HG02763 (cell line): ENCODE measurements around the gene ZDHHC16.
"Not testable (repeated sequence)": the region's sequence is repeated elsewhere in the genome, so short reads cannot be mapped to it uniquely, and the experiment has no call there.

Experiments
- ATAC-seq: cut with Tn5 transposase; IDR thresholded peaks from one replicate; pipeline ENCODE4 v1.9.1; 2021; ENCODE audit warnings: mild to moderate bottlenecking, moderate library complexity; ENCODE audit not compliant: unreplicated experiment

The ZDHHC16 gene

DNA sequence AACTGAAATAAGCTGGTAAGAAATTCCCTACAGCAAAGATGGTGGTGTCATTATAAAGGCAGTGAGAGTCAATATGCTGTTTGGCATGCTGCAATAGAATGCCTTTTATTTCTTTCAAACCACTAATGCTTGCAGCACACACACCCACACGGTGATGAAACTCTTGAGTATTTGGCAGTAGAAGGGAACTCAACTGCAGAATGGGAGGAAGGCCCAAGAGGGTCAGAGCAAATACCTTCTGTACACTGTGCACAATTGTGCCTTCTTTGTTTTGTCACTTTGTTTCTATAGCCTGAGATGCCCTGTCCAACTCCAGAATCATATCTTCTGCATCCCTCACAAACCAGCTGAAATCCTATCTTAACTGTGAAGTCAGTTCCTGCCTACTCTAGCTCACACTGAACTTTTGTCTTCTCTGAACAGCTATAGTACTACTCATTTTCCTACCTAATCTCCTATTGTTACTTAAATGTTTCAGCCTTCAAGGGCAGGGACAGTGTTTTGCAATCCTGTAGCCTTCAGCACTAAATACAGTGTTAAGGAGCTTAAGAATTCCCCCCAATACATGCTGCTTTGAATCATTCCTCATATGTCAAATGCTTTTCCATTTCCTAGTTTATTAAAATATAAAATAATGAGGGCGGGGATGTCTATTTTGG, 30.1 kb downstream of the ZDHHC16 start:
- ATAC-seq: no peak

DNA sequence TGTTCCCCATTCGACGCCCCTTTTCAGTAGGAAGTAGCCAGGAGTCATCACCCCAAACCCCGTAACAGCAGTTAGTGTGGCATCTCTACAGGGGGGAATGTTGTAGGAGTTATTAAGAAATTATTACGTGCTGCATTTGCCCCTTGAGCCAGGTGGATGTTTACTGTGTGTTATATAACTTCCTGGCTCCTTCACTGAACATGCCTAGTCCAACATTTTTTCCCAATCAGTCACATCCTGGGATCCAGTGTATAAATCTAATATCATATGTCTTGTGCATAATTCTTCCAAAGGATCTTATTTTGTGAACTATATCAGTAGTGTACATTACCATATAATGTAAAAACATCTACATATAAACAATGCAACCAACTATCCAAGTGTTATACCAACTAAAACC, 33.4 kb downstream of the ZDHHC16 start:
- not testable (repeated sequence) for ATAC-seq

DNA sequence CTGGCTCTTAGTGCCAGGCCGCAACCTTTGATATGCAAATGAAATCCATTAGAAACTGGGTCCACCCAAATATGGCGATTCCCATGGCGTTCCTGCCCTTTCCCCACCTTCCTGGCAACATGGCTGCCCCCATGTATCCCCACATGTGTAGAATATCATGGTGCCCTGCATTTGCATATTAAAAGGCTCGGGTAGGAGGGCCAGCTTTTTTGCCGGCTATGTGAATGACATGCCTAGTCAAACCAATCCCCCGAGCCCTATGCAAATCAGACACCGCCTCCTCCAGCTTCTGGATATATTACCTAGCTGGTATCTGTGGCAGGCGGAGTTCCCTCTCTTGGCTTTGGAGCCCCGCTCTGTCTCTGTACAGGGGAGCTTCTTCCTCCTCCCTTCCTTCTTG, 34.0 kb downstream of the ZDHHC16 start:
- no peak for ATAC-seq

GRCh38 chr10:97481071-97481470, 35.1 kb downstream of the ZDHHC16 start:
- ATAC-seq: no peak

DNA sequence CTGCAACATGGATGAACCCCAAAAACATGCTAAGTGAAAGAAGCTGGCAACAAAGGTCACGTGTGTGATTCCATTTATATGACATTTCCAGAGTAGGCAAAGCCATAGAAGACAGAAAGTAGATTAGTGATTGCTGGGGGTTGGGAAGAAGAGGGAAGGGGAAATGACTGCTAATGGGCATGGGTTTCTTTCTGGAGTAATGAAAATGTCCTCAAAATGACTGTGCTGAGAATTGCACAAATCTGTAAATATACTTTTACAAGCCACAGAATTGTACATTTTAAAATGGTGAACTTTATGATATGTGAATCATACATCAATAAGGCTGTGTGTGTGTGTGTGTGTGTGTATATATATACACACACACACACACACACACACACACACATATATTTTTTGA, 36.4 kb downstream of the ZDHHC16 start:
- ATAC-seq: no peak

DNA sequence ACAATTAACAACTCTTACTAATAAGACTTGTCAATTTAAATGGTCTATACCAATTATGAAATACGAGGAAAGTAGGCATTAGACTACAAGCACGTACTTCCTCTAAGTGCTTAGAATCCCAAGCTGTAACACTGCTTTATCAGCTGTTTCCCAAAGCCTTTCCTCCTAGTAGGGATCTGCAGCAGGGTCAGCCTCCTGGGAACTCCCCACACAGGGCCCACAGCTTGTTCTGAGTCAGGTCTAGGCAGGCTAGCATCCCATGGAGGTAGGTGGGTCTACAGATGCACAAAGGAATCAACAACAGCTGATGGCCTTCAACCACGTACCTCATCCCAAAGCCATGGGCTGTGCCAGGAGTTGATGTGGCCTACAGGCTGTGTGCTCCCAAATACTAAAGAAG, 37.5 kb downstream of the ZDHHC16 start:
- ATAC-seq: no peak

DNA sequence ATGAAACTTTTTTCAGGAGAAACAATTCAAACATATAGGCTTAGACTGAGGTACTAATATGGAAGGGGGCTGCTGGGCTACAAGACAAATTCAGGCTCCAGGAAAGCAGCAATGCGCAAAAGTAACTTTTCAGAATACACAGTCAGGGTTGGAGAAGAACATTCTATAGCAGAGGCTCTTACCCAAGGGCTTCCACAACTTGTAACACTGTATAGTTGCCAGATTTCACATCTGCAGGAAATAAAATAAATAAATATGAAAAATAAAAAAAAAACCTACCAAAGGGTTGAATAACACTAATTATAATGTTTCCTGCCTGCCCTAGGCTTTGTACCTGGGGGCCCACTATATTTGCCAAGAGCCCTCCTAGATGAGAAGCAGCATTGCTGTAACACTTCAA, 37.9 kb downstream of the ZDHHC16 start:
- ATAC-seq: no peak

GRCh38 chr10:97485647-97486281, 39.8 kb downstream of the ZDHHC16 start:
- ATAC-seq: no peak

GRCh38 chr10:97490592-97490991, 44.6 kb downstream of the ZDHHC16 start:
- no peak for ATAC-seq

DNA sequence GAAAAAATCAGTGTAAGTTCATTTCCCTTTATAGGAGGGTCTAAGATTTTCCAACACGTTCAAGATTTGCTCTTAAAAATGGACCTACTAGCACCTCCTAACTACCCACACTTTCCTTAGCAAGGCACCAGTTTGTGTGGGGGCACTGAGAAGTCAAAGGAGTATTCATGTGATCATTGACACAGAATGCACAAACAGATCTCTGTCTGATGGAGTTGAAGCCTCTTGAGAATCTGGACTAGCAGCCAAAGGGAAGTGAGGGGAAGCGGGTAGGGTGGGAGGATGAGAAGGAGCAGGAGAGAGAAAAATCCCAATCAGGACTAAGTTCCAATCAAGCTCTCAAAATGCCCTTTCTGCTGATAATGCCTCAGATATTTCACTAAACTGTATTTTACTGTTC, 48.2 kb downstream of the ZDHHC16 start:
- ATAC-seq: no peak

- ATAC-seq: no peak
These were observed 49.0 kb downstream of the ZDHHC16 start for GRCh38 chr10:97494863-97495506.

GRCh38 chr10:97497572-97498075, 51.6 kb downstream of the ZDHHC16 start:
- ATAC-seq: peak; percentile 19

- ATAC-seq: peak; percentile 91
These were observed 52.3 kb downstream of the ZDHHC16 start, which contains the start of gene MMS19 for GRCh38 chr10:97498076-97498840. Gene MMS19, minus strand, starts transcription at chr10:97498422. Its CDS starts 38 bp downstream, at chr10:97498384.

DNA sequence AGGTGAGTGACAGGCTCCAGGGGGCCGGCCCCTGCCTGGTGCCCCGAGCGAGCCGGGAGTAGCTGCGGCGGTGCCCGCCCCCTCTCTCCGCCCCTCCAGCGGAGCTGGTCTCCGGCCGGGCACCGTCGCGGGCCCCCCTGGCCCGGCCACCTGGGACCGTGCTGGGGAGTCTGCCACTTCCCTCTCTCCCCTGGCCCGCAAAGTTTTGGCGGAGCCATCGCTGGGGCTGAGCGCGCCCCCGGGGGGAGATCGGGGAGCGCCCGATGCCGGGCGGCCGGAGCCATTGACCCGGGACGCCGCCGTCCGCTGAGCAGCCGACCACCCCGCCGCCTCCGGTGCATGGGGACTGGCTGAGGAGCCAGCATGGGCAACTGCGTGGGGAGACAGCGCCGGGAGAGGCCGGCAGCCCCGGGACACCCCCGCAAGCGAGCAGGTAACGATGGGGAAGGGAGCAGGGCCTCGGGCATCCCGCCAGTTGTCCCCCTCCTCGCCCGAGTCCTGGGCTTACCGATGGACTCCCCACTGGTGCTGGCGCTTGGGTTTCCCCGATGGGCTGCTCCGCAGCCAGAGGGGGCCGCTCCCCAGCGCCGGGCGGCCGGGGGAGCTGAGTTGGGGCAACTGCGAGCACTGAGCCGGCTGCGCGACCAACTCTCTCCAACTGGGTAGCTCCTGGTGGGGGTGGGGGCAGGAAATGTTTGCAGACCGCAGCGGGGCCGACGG, 53.0 kb downstream of the ZDHHC16 start, which contains the start of gene UBTD1:
Gene UBTD1 (plus strand): TSS at position 84 of the 720 bp plus-strand sequence. CDS start 280 bp downstream, at position 364.
- ATAC-seq: peak; percentile 1

DNA sequence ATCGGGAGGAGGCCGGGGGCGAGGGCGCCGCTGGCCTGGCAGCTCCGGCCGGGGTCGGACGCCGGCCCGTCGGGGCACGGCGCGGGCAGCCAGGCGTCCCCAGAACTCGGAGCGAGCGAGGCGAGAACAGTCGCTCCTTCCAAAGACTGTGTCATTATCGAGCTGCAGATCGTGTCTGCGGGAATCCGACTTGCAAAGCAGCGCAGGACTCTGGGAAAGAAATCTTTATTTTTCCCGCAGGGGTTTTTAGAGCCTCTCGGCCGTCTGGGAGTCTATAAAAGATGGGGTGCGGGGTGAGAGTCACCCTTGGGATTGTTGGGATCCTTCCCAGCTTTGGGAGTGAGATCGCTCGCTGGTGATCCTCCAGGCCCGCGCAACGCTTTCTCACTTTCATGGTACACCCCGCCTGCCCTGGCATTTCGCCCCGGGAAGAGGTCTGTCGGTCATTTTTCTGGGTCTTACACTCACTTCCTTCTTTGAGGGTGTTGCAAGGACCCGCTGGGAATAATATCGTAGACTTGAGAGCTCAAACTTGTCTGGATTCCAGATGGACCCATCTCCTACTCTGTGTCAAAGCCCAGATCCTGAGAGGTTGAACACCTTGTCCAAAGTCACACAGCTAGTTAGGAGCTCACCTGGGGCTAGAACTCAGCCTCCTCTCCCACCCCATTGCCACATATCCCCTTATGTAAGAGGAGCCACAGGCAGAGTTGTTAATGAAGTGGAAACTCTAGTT, 53.8 kb downstream of the ZDHHC16 start:
- no peak for ATAC-seq

- ATAC-seq: no peak
These were observed 54.3 kb downstream of the ZDHHC16 start for GRCh38 chr10:97500297-97500575.

DNA sequence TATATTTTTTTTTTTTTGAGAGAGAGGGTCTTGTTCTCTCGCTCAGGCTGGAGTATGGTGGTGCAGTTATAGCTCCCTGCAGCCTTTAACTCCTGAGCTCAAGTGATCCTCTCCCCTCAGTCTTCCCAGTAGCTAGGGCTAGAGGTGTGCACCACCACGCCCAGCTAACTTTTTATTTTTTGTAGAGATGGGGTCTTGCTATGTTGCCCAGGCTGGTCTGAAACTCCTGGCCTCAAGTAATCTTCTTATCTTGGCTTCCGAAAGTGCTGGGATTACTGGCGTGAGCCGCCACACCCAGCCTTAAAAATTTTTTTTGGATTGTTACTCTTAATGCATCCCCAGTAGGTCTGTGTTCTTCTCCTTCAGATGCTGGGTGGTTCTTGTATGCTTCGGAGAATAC, 56.9 kb downstream of the ZDHHC16 start:
- no peak for ATAC-seq

DNA sequence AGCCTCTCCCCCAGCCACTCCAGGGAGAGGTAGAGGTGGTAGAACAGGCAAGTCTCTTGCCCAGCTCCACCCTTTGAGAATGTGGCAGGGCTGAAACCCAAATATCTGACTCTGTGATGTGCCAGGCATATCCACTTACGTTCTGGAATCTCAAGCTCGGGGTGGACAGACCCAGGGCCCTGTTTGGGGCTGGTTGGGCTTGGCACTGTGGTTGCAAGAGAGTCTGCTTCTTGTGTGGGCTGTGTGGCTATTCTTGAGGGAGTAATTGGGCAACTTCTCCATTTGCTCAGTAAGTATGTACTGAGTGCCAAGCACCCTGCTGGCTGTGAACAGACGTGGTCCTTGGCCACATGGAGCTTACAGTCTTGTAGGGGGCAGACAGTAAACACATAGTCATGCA, 57.4 kb downstream of the ZDHHC16 start:
- ATAC-seq: no peak

GRCh38 chr10:97505152-97505551, 59.2 kb downstream of the ZDHHC16 start:
- ATAC-seq: no peak
